GM21528 (cell line): ENCODE measurements around the gene RTN1.

ENCODE experiments used
- ATAC-seq: cut with Tn5 transposase; IDR thresholded peaks from one replicate; pipeline ENCODE4 v1.9.1; 2021; ENCODE audit warnings: mild to moderate bottlenecking, moderate library complexity; ENCODE audit not compliant: unreplicated experiment, low FRiP score

RTN1 gene

GRCh38 chr14:59870277-59871165 lies at the start of gene RTN1:
RTN1 (minus strand) TSS chr14:59870776; CDS start chr14:59870630, 146 bp downstream.
- ATAC-seq = peak; percentile 86

DNA sequence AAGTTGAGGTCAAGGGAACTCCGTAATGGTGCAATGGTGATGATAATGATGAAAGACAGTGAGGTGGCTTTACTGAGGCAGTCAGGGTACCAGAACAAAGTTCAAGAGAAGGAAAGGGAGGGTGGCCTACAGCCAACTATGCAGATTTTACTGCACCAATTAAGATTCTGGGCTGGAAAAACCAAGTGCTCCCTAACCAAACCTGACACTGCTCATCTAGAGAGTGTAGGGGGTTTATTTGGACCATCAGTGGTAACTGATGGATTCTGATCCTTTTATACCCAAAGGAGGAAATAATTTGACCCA lies 49.8 kb upstream of the RTN1 start:
- no peak for ATAC-seq

DNA sequence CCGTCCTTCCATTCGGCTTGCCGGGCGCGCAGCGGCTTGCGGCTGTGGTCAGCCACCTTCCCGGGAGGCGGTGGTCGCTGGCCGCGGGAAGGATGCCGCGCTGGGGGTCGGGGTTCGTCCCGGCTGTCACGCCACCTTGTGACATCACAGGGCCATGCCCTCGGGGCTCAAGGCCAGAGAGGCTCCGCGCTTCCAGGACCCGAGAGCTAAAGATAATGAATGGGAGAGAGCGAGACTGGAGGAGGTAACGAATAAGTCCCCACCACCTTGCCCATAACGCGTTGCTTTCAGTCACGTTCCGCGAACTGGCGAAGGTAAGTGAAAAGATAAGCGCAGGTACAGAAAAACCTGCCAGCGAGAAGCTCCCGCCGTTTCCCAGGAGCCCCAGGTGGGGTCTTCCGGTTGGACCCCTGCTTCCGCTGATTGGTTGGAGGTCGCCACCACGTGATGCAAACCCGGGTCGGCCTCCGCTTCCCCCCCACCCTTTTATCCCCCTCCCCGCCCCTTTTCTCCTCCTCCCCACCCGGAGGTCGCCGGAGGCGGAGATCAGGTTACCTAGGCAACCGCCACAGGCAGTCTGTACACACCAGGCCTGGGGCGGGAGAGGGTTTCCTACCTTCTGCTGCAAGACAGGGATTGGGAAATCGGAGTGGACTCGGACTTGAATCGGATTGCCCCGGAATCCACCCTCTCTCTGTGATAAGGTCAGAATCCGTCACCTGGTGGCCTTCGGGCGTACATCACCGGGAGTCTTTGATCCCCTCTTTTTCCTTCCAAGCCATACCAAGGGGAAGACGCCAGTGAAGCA lies 49.2 kb upstream of the RTN1 start, which contains the start of gene LRRC9:
Gene LRRC9 (plus strand): TSS at position 575 of the 808 bp plus-strand sequence.
- no peak for ATAC-seq

- ATAC-seq = no peak
These were observed 48.4 kb upstream of the RTN1 start for GRCh38 chr14:59918824-59919569.

GRCh38 chr14:59913187-59913586 lies 42.6 kb upstream of the RTN1 start:
- no peak for ATAC-seq

DNA sequence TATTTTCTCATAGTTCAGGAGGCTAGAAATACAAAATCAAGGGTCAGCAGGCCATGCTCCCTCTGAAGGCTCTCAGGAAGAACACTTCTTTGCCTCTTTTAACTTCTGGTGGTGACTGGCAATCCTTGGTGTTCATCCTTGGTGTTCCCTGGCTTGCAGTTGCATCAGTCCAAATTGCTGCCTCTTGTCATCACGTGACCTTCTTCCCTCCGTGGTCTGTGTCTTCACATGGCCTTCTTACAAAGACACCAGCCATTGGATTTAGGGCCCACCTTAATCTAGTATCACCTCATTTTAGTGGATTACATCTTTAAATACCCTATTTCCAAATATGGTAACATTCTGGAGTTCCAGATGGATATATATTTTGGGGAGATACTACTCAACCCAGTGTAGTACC lies 41.9 kb upstream of the RTN1 start:
- ATAC-seq = no peak

DNA sequence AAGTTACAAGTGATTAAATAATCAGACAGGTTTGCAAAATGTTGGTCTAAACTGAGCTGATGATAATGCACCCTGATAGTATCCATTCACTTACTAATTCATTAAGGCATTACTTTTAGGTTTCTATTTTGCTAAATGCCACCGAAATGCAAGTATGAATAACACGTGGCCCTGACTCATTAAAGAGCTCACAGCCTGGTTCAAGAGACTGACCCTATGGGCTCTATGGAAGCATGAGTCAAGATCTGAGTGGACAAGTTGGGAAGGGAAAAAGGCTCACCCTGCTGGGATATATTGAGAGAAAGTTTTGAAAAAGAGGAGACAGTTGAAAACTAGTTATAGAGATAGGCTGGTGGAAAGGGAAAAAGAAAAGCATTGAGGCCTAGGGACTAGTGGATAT lies 34.6 kb upstream of the RTN1 start:
- no peak for ATAC-seq

GRCh38 chr14:59904184-59904583 lies 33.6 kb upstream of the RTN1 start:
- ATAC-seq = no peak

GRCh38 chr14:59900556-59900955 lies 30.0 kb upstream of the RTN1 start:
- ATAC-seq = no peak

- ATAC-seq = no peak
These were observed 27.3 kb upstream of the RTN1 start for GRCh38 chr14:59897757-59898383.

- ATAC-seq = no peak
These were observed 25.1 kb upstream of the RTN1 start for GRCh38 chr14:59895721-59896120.

DNA sequence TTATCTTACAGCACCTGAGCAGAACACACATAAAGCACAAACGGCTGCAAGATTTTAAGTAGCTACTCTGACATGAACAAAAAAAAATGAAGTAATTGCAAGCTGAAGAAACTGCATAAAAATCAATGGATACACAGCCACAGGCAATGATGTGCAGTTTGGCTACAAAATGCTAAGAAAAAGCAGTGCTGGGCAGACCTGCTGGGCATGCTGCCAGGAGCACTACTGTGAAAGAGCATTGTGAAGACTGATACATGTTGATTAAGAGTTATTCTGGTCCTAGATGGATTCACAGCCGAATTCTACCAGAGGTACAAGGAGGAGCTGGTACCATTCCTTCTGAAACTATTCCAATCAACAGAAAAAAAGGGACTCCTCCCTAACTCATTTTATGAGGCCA lies 20.1 kb upstream of the RTN1 start:
- no peak for ATAC-seq

DNA sequence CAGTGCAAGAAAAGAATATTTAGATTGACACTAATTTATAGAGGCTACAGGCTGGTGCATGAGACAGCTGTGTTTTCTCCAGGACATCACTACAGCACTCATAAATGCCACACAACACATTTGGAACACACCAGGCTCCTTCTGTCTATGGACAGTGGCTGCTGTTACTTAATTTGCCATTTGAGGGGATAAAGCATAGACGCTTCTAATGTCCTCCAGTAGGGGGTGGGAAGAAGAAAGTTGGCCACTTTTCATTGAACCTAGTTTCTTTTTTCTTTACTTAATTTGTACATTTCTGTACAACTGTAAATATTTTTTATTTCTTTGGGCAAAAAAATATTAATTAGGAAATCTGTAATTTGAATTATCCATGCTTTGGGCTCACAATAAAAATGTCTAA lies 12.4 kb upstream of the RTN1 start:
- no peak for ATAC-seq

DNA sequence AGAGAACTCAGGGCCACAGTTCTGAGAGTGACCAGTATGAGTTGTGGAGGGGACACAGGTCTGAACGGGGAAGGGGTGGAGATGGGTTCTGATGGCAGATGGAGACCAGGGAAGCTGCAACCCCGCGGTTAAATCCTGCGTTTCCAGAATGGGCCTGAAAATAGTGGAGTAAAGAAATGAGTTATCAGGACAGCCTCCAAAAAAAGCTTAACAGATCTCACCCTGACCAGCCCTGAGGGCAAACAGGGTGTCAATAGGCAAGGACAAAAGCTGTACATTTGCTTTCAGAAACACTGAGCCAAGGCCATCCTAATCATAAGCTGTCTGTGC lies 555 bp upstream of the RTN1 start:
- ATAC-seq = no peak

- ATAC-seq = no peak
These were observed 958 bp downstream of the RTN1 start for GRCh38 chr14:59869381-59870255.

DNA sequence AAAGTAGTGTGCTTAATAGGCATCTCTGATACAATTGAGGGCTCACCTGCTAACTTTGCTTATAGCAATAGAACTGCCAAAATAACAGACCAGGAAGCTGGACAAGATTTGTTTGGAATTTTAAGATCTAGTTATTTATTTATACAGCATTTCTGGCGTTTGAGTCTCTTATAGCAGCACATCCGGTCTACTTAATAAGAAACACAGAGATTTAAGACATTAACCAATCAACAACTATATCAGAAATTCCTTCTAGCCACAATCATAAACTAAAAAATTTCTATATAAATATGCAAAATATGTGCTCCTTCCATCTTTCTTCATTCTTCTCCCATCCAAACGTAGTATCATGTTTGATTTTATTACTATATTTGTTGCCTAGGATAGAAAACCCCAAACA lies 2.6 kb downstream of the RTN1 start:
- ATAC-seq = no peak

DNA sequence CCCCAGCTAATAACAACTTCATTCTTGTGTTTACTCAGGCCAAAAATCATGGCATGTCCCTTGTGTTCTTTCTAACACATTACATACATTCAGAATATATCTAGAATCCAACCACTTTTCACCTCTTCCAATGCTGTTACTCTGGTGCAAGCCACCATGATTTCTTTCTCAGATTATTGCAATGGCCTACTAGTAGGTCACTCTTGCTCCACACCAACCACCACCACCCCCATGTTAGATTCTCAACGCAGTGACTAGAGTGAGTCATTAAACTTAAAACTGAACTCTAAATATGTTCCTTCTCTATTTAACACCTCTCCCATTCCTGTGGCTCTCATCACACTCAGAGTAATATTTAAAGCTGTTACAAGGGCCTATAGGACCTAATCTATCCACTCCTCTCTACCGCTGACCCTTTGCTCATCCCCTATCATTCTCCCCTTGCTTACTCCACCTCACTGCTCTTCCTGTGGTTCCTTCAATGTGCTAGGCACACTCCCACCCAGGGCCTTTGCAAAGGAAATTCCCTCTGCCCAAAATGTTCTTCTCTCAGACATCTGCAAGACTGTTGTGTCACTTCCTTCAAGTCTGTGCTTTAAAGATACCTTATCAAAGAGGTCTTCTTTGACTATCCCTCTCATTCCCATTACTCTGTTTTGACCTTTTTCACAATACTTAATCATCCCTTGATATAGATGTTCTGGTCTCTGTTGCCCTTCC lies 6.6 kb downstream of the RTN1 start:
- ATAC-seq = no peak

DNA sequence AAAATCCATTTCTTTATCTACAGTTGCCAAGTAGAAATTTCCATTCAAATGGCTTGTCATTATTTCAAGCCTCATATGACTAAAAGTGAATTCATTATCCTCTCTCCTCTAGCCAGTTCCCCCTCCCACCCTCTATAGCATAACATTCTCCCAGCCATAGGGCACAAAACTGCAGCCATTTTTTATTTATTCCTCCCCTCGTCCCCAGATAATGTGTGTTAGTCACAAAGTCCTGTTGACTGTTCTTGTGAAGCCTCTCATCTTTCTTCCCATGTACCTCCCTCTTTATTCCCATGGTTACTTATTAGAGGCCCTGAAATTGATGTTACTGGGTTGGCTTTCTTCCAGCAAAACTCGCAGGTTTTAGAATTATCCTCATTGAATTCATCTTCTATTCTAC lies 13.2 kb downstream of the RTN1 start:
- ATAC-seq = no peak

DNA sequence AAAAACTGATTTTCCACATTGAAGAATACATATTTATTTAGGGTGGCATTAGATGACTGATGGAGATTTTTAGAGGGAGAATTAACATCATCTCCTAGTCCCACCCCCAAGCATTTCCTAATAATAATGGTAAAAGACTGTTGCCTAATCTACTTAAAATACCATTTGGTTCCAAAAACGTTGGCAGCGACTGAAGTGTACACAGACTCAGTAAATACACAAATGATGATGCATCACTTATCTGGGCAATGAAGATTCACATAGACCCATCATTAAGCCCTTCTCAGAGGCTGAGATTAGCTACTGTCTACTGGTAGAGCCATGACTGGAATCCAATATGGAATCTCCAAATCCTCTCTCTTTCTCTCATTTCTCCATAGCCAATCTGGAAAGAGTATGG lies 18.2 kb downstream of the RTN1 start:
- no peak for ATAC-seq
